ENCODE measurements around the gene PLA2G2D.

The PLA2G2D gene

GRCh38 chr1:20083178-20083944 lies 36.0 kb downstream of the PLA2G2D start:
- no peak for DNase-seq

DNA sequence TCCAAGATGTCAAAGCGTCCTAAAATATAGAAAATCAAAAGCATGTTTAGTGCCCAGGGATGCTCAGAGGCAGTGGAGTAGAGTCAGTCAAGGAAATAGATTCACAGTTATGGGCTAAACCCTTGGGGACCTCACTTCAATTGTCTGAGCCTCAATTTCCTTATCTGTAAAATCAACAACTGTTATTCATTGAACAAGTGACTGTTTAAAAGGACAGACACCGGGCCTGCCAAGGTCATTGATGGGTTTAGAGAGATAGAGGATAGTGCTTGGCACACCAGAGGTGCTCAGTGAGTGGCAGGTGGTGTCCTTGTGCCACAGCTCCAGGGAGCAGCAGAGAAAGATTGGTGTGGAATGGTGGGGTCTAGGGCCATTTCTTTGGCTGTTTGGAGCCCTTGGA lies 36.6 kb downstream of the PLA2G2D start:
- no peak for DNase-seq

- DNase-seq, result no peak
Measured at GRCh38 chr1:20081353-20081810, 38.0 kb downstream of the PLA2G2D start.

GRCh38 chr1:20080441-20081352 lies 38.6 kb downstream of the PLA2G2D start:
- DNase-seq, result peak; percentile 6

GRCh38 chr1:20079661-20080305 lies 39.6 kb downstream of the PLA2G2D start:
- no peak for DNase-seq

DNA sequence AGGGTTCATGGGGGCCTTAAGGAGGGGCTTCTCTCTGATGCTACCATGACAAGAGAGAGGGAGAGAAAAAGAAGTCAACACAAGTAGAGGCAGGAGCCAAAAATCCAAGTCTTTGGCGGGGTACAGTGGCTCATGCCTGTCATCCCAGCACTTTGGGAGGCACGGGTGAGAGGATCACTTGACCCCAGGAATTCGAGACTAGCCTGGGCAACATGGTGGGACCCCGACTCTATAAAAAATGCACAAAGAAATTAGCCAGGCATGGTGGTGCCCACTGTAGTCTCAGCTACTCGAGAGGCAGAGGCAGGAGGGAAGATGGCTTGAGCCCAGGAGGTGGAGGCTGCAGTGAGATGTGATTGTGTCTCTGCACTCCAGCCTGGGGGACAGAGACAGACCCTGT lies 40.6 kb downstream of the PLA2G2D start:
- no peak for DNase-seq

- DNase-seq, result no peak
Measured at GRCh38 chr1:20078171-20078651, 41.1 kb downstream of the PLA2G2D start.

DNA sequence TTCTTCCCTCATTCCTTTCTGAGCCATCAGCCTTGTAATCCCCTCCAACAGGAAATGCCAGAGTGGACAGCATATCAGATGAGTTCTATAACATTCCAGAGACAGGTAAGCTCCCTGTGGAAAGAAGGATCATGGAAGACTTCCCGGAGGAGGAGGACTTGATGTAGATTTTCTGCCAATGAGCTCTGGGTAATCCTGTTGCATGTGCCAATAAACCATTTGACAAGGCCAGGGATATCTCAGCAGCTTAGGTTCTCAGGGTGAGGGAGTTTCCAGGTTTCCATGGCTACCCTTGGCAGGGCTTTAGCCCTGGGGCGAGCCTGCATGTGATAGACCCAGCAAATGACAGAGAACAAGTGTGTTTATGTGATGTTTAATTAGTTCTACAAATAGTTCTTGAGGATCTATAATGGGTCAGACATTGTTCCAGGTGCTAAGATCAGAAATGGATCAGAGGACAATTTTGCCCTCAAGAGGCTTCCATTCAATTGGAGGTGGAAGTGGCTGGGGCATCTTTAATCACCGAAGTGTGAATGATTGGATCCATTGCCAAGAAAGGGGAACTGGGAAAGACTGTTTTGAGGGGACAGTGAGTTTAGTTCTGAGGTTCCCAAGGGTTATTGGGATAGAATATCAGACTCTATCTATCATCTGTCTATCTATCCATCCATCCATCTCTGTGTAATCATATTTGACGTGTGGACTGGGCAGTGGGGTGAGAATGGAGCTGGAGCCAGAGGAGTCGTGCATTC lies 42.5 kb downstream of the PLA2G2D start:
- no peak for DNase-seq

- DNase-seq, result no peak
Measured at GRCh38 chr1:20076223-20076622, 43.1 kb downstream of the PLA2G2D start.

DNA sequence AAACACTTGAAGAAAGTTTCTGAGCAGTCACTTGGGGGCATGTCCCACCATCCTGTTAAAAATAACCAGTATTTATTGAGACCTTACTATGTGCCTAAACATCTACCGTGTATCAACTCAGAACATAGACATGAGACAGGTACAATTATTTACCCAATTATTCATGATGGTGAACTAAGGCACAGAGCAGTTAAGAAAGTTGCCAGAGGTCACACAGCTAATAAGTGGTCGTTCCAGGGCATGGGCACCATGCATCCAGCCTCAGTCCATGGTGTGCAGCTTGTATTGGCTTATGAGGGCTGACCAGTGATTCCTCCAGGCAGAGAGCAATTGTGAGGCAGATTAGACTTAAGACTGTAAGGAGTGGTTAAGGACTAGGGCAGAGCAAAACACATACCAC lies 44.0 kb downstream of the PLA2G2D start:
- no peak for DNase-seq

DNA sequence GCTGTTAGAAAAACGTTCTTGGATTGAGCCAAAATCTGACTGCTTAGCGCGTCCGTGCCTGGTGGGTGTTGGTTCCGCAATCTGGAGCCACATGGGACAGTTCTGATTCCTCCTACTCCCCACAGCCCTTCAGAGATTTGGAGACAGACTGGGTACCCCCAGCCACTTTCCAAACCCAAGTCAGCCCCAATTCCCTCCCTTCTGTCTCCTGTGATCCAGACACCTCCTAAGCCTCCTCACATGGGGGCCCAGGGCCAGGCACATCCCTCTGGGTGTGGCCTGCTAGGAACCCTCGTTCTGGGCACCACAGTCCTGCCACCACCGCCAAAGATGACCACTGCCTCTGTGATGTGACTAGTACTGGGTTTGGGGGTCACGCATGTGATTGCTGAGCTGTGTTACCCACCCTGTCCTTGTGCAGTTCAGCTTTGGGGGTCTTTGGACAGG lies 44.6 kb downstream of the PLA2G2D start:
- no peak for DNase-seq

- no peak for DNase-seq
Measured at GRCh38 chr1:20074055-20074724, 45.1 kb downstream of the PLA2G2D start.

DNA sequence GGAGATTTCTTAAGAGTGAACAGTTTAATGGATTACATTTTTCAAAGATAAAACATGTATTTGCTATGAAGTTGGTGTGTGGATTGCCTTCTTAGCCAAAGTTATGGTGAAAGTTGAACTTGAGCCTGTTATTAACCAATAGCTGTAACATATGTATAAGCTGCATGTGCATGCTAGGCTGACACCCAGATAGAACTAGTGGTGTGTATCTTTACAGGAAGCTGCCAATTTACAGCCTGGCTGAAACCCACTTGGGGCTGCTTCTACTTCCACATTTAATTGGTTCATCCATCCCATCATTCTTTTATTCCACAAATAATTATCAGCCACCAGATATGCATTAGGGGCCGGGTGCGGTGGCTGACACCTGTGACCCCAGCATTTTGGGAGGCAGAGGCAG lies 46.1 kb downstream of the PLA2G2D start:
- no peak for DNase-seq

DNA sequence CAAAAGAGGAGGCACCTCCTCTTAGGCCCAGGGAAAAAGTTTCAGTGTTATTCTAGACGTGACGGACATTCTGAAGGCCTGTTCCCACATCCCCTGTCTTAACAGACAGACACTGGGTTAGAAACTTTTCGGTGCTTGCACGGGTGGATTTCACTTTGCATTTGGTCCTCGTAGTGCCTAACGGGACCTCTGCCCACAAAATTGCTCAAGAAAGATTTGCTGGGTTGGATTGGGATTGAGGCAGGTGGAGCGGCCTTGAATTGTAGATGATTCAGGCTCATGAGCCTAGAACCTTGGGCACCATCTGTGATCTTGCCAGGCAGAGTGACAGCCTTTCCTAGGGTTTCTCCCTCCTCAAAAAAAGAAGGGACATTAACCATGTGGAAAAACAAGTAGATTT lies 46.6 kb downstream of the PLA2G2D start:
- DNase-seq, result no peak

GRCh38 chr1:20071416-20071815 lies 47.9 kb downstream of the PLA2G2D start:
- no peak for DNase-seq

GRCh38 chr1:20070357-20070756 lies 49.0 kb downstream of the PLA2G2D start:
- no peak for DNase-seq

DNA sequence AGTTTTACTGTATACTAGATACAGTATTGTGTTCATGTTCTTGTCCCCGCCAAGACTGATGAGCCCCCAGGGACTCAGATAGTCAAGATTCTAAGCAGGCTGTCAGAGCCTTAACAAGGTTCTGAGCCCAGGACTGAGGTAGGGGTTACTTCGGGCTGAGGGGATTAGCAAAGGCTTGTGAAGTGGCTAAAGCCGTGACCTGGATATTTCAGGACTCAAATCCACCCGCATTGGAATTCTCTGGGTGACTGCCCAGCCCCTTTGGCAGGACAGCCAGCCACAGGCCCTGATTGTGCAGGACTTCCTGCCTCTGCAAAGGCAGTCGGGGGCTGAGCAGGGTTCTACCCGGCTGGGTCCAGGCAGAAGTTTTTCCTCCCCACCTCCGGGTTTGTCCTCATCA lies 49.5 kb downstream of the PLA2G2D start, which contains the start of gene PLA2G5:
PLA2G5 (plus strand) TSS at position 321 of the 400 bp plus-strand sequence. CDS start 14,637 bp downstream, outside the sequence.
- DNase-seq, result no peak

GRCh38 chr1:20068722-20069121 lies 50.6 kb downstream of the PLA2G2D start:
- no peak for DNase-seq

DNA sequence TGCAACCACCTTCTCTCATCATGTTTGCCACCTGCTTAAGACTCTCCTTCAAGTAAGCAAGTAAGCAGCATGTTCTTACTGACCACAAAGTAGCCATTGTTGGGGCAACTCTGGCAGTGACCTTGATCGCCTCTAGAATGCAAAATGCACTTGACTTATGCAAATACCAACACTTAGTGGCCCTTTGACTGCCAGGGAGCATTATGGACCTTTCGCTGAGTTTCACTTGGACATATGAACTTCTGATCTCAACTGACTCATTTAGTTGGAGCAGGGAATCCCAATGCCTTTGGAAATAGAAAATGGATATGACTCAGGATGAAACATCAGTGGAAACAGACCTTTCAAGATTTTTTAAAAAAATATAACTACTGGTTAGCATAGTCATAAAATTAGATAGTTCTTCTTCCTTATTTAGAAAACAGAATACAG lies 55.5 kb downstream of the PLA2G2D start:
- DNase-seq, result no peak

Measured in activated CD4-positive, alpha-beta T cell treated with anti-CD3 and anti-CD28 coated beads for 48 hours (primary cell).